GM18951 (cell line): ENCODE measurements around the gene ZFYVE1.
"Not testable (repeated sequence)": the region's sequence is repeated elsewhere in the genome, so short reads cannot be mapped to it uniquely, and the experiment has no call there.

ENCODE experiments used
- POLR2A ChIP-seq: IDR thresholded peaks from 4 replicates; pipeline ENCODE4 v1.6.1; 2011; ENCODE audit warnings: mild to moderate bottlenecking; ENCODE audit not compliant: insufficient read length, insufficient read depth; ENCODE audit errors: extremely low read depth
- in situ Hi-C: fragments of 300-500 bp; cut with MboI; formaldehyde crosslinking; loops from one replicate; pipeline ENCODE4 v1.12.0; 2022; ENCODE audit warnings: low sequenced_read_pairs, mixed read lengths, inconsistent platforms; ENCODE audit not compliant: unreplicated experiment

The ZFYVE1 gene

GRCh38 chr14:73026845-73027542 is at the start of gene ZFYVE1:
Gene ZFYVE1, minus strand, starts transcription at chr14:73027106. Its CDS starts 2,598 bp downstream, at chr14:73024508.
- TF ChIP-seq POLR2A = peak; percentile 66
- in situ Hi-C loops = no loop called here

DNA sequence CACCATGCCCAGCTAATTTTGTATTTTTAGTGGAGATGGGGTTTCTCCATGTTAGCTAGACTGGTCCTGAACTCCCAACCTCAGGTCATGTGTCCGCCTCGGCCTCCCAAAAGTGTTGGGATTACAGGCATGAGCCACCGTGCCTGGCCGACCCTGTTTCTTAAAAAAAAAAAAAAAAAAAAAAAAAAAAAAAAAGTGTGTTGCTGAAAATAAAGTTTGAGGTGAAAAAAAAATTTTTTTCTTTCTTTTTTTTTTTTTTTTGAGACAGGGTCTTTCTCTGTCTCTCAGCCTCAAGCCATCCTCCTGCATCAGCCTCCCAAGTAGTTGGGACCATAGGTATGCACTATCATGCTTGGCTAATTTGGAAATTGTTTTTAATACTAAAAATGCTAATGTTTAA is 42.7 kb upstream of the ZFYVE1 start:
- in situ Hi-C loops = no loop called here
- no peak for TF ChIP-seq POLR2A

DNA sequence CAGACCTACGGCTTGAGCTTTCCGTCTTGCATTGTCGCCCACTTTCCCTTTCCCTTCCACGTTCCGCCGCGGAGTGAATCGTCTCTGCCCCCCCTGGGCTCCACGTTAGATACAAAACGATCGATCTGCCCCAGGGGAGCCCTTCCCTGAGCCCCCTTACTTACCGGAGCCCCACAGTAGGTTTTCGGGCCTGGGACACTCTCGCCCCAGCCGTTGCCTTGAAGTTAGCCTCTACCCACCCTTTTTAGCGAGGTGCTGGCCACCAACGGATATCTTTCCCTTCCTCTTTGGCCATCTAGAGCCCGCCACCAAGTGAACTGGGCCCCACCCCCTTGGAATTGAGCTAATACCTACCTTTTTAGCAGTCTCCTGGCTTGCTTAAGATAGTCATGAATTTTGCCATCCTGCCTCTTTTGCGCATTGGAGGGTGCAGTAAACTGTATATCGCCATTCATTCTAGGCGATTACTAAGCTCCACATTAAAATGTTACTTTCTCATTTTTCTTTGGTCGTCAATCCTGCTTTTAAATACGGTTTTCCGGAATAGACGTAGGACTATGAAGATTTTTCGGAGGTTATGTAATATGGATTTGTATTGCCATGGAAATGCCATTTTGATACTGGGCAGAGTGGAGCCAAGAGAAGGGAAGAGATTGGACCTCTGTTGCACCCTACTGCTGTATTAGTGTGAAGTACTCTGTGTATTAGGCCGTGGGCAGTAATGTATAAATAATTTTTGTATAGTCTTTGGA is 32.2 kb upstream of the ZFYVE1 start:
- TF ChIP-seq POLR2A = no peak
- in situ Hi-C loops = no loop called here

GRCh38 chr14:73058224-73058921 is 31.5 kb upstream of the ZFYVE1 start, which contains the start of gene RBM25:
Gene RBM25, plus strand, starts transcription at chr14:73058534. Its CDS starts 13,108 bp downstream, at chr14:73071642.
- TF ChIP-seq POLR2A = peak; percentile 98
- in situ Hi-C loops = no loop called here

GRCh38 chr14:73057944-73058223 is 31.0 kb upstream of the ZFYVE1 start:
- in situ Hi-C loops = no loop called here

GRCh38 chr14:73055251-73055650 is 28.3 kb upstream of the ZFYVE1 start:
- in situ Hi-C loops = no loop called here
- TF ChIP-seq POLR2A = no peak

More at GRCh38 chr14:73057944-73058223, 31.0 kb upstream of the ZFYVE1 start:
- no peak for TF ChIP-seq POLR2A

- in situ Hi-C loops = no loop called here
- no peak for TF ChIP-seq POLR2A
These were observed 22.5 kb upstream of the ZFYVE1 start for GRCh38 chr14:73049428-73049827.

- TF ChIP-seq POLR2A = no peak
- in situ Hi-C loops = no loop called here
These were observed 20.9 kb upstream of the ZFYVE1 start for GRCh38 chr14:73047808-73048207.

- in situ Hi-C loops = not testable (repeated sequence)
These were observed 10.0 kb upstream of the ZFYVE1 start for GRCh38 chr14:73036706-73037450.

- no peak for TF ChIP-seq POLR2A
- in situ Hi-C loops = no loop called here
These were observed 1.1 kb upstream of the ZFYVE1 start for GRCh38 chr14:73027984-73028383.

GRCh38 chr14:73027546-73027945 is 640 bp upstream of the ZFYVE1 start:
- in situ Hi-C loops = no loop called here

DNA sequence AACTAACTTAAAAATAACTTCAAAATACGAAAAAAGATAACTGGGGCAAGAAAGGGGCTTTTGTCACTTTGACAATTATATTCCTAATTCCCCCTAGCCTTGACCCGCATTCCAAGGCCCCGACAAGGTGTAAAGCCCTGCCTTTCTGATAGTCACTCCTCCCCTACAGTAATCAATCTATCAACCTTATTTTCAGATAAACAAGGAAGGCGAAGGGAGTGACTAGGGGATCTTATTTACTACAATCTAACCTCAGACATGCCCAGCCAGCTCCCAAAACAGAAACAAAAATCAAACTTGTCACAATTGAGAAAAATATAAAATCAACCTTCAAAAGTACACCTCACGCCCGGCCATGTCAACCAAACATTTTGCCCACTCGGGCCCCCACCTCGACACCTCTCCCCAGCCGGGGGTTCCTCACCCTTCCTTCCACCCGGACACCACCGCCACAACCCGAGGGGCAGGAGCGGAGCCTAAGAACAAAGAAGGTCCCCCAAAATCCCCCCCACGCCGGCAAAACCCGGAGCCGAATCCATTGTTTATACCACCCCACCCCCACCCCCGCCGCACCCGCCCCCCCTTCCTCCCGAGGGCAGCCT is 562 bp downstream of the ZFYVE1 start:
- TF ChIP-seq POLR2A = no peak
- in situ Hi-C loops = no loop called here

More at GRCh38 chr14:73027546-73027945, 640 bp upstream of the ZFYVE1 start:
- no peak for TF ChIP-seq POLR2A

DNA sequence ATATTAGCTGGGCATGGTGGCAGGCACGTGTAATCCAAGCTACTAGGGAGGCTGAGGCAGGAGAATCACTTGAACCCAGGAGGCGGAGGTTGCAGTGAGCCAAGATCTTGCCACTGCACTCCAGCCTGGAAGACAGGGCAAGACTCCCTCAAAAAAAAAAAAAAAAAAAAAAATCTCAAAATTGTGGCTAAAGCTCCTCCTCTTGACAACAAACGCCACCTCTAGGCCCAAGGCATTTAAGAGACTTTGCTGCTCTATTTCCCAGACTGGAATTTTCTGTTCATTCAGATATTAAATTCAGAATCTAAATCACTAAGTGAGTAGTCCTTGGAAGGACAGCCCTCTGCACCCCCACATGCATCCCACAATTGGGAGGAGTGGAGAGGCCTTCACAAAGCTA is 1.4 kb downstream of the ZFYVE1 start:
- no peak for TF ChIP-seq POLR2A
- in situ Hi-C loops = no loop called here
